ENCODE measurements around the gene CRYBA4.

Gene CRYBA4

DNA sequence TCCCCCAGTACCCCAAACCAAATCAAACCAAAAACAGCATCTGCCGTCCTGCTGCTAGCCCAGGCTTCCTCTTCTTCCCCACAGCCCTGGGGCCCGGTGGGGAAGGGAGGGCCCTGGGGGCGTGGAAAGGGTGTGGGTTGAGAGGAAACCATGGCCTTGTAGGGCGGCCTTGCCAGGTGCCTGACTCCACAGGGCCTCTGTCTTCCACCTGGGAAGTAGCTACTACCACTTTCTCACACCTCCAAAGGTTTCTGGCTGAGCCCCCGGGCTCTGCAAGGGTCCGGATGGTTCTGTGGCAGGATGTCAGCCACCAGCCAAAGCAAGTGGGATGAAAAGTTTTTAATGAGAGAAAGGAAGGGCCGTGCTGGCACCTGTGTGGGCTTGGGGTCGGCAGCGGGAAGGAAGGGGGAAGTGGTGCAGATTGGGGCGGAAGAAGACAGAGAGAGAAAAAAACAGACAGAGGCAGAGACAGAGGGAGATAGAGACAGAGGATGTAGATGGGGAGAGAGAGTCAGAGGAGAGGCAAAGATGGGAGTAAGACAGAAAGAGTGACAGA lies 42.4 kb upstream of the CRYBA4 start:
- Histone ChIP-seq H3K27me3 (no peaks in the 10 kb centered on the region), H3K9me3 (no peaks in the 10 kb centered on the region), H3K36me3 (no peaks in the 10 kb centered on the region), H3K4me1 (no peaks in the 10 kb centered on the region), H3K4me3 (ENCODE audit: low read depth, low read length) (no peak overlapping the region)
- TF ChIP-seq, protein P1, sequence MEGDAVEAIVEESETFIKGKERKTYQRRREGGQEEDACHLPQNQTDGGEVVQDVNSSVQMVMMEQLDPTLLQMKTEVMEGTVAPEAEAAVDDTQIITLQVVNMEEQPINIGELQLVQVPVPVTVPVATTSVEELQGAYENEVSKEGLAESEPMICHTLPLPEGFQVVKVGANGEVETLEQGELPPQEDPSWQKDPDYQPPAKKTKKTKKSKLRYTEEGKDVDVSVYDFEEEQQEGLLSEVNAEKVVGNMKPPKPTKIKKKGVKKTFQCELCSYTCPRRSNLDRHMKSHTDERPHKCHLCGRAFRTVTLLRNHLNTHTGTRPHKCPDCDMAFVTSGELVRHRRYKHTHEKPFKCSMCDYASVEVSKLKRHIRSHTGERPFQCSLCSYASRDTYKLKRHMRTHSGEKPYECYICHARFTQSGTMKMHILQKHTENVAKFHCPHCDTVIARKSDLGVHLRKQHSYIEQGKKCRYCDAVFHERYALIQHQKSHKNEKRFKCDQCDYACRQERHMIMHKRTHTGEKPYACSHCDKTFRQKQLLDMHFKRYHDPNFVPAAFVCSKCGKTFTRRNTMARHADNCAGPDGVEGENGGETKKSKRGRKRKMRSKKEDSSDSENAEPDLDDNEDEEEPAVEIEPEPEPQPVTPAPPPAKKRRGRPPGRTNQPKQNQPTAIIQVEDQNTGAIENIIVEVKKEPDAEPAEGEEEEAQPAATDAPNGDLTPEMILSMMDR (IDR thresholded peaks at IDR 0.05; ENCODE audit: low read depth, low read length) = no peak
- no peak for DNase-seq

DNA sequence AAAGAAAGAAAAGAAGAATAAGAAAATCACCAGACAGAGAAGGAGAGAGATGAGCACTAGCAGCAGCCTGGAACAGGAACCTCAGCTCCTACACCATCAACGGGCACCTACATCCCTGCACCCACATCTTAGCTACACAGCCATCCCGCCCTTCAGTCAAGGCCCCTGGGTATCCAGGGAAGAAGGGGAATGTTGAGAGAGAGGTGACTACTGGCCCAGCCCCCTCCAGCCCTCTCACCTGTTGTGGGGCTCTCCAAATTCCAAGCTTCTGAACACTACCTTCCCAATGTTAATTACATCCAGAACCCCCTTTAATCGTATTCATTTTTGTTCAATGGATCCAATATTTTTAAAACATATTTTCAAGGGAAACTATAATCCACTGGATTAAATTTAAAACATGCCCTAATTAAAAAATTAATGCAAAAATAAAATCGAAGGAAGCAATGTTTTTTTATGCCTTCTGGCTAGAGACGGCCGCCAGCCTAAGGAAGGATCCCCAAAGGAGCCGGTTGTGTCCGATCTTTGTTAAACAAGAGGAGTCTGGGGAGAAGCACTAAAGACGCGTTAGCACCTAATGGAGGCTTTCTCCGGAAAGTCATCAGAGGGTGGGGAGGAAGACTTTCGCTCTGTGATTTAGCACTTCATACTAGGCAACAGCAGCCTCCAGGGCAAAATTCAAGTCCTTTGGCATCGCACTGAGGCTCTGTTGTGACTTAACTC lies 41.4 kb upstream of the CRYBA4 start:
- Histone ChIP-seq H3K4me1 (no peaks in the 10 kb centered on the region; the same call in 1 of the 2 replicates), H3K9me3 (no peaks in the 10 kb centered on the region), H3K36me3 (no peaks in the 10 kb centered on the region), H3K4me3 (ENCODE audit: low read depth, low read length) (no peak overlapping the region), H3K27me3 (no peaks in the 10 kb centered on the region)
- no peak for DNase-seq
- TF ChIP-seq, protein P1 (IDR thresholded peaks at IDR 0.05; ENCODE audit: low read depth, low read length) = no peak

DNA sequence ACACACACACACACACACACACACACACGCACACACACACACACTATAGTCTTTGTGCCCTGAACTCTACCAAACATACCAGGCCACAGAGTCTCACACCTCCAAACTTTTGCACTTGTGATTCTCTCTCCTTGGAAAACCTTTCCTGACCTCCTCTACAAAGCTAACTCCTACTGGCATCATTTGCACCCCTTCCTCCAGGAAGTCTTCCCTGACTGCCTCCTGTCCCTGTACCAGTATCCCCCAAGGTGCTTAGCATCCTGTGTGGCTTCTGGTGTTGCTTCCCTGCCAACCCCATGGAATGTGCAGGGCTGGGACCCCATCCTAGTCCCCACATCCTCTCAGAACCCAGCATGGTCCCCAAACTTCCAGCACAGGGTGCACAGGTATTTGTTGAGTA lies 40.7 kb upstream of the CRYBA4 start:
- no peaks in the 10 kb centered on the region; the same call in 1 of the 2 replicates for H3K4me1 ChIP-seq

DNA sequence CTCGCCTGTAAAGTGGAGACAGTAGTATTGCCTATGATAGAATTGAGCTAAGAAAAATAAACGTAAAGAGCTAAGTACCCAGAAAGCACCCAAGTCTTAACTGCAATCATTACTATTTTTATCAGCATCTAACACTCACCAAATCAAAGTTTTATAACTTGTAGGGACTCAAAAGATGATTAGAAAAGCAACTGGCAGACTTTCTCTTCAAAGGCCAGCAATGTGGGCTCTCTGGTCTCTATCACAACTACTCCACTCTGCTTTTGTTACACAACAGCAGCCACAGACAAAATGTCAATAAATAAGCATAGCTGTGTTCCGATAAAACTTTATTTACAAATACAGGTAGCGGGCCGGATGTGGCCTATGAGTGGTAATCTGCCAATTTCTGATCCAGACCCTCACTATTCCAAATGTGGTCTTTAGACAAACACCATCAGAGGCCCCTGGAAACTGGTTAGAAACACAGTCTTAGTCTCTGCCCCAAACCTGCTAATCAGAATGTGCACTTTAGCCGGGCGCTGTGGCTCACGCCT lies 40.1 kb upstream of the CRYBA4 start:
- no peak for DNase-seq
- TF ChIP-seq, protein P1 (IDR thresholded peaks at IDR 0.05; ENCODE audit: low read depth, low read length) = no peak
- no peaks in the 10 kb centered on the region for H3K27me3 ChIP-seq
- no peaks in the 10 kb centered on the region for H3K9me3 ChIP-seq
- no peaks in the 10 kb centered on the region for H3K36me3 ChIP-seq
- no peak overlapping the region for H3K4me3 ChIP-seq (ENCODE audit: low read depth, low read length)
- no peaks in the 10 kb centered on the region; the same call in 1 of the 2 replicates for H3K4me1 ChIP-seq

More for the DNA sequence above, 40.7 kb upstream of the CRYBA4 start:
- Histone ChIP-seq H3K9me3 (no peaks in the 10 kb centered on the region), H3K36me3 (no peaks in the 10 kb centered on the region), H3K4me3 (ENCODE audit: low read depth, low read length) (no peak overlapping the region), H3K27me3 (no peaks in the 10 kb centered on the region)
- TF ChIP-seq, protein P1 (IDR thresholded peaks at IDR 0.05; ENCODE audit: low read depth, low read length) = no peak
- DNase-seq = no peak

DNA sequence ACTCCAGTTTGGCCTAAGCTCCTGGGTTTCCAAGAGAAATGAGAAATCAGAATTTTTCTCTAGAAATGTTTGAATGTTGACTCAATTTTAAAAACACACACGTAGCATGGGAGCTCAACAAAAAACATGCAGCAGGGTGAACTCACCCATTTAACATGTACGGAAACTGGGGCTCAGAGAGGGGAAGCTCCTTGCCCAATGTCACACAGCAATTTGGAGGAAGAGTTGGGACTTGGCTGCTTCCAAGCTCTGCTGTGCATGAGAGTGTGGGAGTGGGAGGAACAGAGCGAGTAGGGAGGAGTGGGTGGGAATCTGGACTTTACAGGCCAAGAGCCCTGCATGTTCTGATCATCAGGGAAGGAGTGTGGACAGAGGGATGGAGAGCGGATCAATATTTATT lies 37.8 kb upstream of the CRYBA4 start:
- TF ChIP-seq, protein P1 (IDR thresholded peaks at IDR 0.05; ENCODE audit: low read depth, low read length) = no peak
- no peaks in the 10 kb centered on the region for H3K9me3 ChIP-seq
- H3K4me3 ChIP-seq (ENCODE audit: low read depth, low read length) = no peak overlapping the region
- H3K4me1 ChIP-seq = no peaks in the 10 kb centered on the region; the same call in 1 of the 2 replicates
- H3K36me3 ChIP-seq = no peaks in the 10 kb centered on the region
- no peak for DNase-seq
- H3K27me3 ChIP-seq = no peaks in the 10 kb centered on the region
